T1000 (cell line): Measurements from ENCODE around the gene MPP1.

Experiments
- DNase-seq: peaks from one replicate; lab custom pipeline; 2025; ENCODE audit warnings: mixed read lengths; lab: John Stamatoyannopoulos, UW

The MPP1 gene

DNA sequence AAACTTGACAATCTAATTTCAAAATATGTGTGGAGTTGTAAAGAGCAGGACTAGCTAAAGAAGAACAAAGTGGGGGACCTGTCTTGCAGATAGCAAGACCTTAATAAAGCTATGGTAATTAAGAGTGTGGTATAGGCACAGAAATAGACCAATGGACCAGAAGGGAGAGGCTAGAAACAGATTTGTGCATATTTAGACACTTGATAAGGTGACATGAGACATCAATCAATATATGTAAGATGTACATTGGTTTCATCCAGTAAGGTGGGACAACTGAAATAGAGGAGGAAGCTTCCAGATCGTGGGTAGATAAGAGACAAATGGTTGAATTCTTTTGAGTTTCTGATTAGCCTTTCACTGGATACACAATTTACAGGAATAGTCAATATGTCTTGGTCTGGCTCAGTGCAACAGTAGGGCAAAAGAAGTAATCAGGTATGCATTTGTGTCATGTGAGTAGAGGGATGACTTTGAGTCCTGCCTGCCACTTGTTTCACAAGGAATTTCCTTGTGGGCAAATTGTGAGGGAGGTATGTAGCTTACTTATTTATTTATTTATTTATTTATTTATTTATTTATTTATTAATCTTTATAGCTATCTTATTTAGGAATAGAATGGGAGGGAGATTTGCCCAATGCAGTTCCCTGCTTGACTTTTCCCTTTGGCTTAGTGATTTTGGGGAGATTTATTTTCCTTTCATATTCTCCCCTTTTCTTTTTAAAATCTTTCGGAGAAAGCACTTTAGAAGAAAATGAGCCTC, 7.2 kb upstream of the MPP1 start:
- no peak for DNase-seq

- no peak for DNase-seq
Measured at GRCh38 chrX:154809939-154810665, 4.8 kb upstream of the MPP1 start.

DNA sequence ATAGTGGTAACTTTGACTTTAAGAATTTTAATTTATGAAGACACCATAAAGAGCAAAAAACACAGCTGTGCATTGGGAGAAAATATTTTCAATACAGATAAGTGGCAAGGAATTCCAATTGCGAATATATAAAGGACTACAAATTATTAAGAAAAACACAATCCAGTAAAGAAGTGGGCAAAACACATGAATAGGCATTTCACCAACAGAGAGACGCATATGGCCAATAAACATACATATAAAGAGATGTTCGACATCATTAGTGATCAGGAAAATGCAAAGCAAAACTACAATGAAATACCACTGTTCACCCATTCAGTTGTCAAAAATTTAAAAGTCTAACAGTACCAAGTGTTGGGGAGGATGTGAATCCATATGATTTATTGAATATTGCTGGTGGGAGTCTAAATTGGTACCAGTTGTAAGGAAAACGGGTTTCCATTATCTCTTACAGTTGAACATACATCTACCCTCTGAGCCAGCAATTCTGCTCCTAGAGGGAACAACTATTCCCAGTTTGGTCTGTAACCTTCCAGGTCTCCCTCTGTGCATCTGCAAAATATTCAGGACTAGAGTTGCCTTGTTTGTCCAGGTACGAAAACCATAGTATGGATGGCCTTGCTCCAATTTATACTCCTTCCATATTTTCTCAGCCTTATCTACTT, 1.7 kb upstream of the MPP1 start:
- no peak for DNase-seq

DNA sequence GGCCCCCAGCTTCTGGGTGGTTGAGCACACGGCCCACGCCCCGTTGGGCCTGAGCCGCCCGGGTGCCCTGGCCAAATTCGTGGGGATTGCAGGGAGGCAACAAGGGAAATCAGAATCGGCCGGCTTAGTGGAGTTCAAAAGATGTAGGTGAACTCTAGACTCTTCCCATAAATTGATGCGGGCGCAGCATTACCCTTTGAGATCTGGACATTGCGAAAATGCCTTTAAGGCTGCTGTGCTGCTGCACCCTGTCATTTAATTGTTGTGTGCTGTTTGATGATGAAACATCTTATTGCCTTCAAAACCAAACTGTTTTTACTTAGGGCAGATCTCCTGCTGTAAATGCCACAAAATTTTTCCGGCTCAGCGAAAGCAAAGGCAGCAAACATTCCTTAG, 409 bp upstream of the MPP1 start:
- DNase-seq, result no peak

DNA sequence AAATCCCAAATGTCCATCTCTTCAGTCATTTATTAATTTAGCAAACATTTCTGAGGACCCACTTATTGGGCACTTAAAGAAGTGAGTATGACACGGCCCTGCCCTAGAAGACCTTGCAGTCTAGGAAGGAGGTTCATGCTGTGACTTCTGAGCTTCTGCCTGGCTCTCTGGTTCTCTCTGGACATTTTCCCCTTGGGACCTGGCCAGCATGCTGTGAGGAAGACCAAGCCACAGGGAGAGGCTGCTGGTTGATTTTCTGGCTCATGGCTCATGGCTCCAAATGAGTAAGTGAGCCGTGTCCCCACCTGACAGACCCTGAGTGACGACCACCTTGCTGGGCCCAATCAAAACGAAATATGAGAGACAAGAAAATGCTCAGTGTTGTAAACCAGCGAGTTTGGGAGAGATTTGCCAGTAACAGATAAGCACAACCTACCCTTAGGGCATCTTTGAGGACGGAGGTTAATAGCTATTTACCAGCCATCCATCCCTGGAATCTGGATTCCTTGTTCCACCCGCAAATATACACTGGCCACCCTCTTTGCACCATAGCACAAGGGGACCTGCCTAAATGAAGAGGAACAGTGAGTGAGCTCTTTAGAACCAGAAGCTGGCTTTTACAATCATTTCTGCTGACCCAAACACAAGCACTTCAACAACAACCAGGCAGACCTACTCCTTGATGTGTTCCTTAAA, 876 bp downstream of the MPP1 start:
- no peak for DNase-seq

GRCh38 chrX:154802947-154803346, 2.3 kb downstream of the MPP1 start:
- no peak for DNase-seq

DNA sequence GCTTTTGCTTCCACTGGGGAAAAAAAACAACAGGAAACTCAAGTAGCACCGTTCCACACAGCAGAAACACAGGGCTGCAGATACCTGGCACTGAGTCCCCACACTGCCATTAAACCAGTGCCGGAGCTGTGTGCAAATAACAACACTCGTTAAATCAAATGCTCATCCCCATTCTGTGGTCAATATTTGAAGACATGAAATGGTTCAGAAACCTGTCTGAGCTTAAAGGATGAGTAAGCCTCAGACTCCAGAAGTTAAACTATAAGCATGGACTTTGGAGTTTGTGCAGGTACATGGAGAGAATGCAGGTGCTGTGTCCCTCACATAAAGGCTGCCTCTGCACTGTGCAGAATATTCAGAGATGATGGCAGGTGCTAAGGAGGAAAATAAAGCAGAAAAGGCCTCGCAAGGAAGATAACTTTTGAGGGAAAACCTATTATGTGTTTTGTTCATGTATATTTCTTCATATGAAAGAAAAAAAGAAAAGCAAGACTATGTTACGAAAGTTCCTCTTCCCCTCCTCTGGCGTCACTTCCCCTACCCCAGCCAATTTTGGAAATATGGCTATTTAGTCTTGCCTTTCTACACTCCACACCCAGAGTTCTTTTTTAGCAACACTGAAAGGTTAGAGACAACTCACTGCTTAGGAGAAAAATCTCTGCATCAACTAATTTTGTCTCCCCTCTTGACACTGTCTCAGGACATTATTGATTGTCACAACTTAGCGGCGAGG, 4.6 kb downstream of the MPP1 start:
- DNase-seq, result no peak

DNA sequence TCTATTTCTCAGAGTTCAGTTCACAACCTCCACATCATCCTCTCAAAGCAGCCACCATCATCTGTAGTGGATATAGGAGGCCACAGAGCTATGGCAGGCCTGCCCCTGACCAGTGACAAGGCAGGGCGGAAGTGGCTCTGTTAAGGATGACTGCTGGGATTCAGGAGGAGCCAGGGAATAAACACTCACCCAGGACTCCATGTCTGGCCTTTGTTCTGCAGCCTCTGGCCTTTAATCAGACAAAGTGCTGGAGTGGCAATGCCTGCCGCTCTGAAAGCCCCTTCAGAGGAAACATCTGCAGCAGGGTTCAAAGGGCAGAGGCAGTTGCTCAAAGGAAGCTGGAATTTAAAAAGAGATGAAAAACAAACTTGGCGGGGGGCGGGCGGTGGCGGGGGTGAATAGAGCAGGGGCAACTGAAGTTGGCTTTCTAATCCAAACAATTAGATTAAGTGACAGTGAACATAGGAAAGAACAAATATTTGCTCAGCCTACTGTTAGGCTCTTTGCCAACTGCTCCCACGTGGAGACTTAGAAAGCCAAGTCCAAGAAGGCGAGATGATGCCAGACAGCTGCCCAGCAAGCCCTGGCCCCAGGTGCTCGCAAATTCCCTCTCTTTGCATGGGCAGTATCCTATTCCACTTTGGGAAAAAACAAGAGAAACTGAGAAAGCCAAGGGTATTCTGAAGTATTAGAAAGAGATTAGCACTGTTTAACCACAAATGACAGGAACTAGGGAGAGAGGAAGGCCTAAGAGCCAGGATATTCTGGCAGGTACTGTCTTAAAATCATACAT, 5.5 kb downstream of the MPP1 start:
- DNase-seq, result no peak

DNA sequence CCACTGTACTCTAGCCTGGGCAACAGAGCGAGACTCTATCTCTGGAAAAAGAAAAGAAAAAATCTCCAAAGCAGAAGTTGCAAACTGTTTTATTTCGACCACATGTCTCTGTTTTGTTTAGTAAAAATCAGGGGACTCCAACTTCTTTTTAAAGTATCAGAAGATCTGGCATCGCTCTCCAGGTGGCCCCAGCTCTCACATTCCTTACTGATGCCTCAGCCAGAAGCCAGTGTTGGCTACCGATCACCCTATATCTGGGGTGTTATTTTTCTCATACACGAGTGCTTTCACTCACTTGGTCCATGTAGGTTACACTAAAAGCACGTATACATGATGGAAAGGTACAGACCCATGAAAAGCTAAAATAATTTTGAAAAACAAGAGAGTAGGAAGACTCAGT, 8.3 kb downstream of the MPP1 start:
- no peak for DNase-seq

GRCh38 chrX:154795016-154795415, 10.3 kb downstream of the MPP1 start:
- no peak for DNase-seq

GRCh38 chrX:154793084-154793795, 12.0 kb downstream of the MPP1 start:
- no peak for DNase-seq

DNA sequence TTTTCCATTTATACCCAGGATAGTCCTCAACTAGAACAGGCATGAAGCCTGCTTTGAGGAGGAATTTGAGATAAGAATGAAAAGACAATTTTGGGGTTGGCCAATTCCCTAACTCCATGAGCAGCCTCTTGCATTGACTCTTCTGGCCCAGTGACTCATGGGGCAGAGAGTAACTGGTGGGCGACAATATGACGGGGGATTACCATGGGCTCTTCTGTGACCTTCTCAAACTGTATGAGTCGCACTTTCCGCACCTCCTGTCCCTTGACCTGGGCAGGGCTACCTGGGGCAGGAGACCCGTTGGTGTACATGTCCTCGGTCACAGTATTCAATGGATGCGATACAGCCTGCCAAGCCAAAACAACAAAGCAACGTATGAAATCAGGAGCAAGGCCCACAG, 13.3 kb downstream of the MPP1 start:
- no peak for DNase-seq

DNA sequence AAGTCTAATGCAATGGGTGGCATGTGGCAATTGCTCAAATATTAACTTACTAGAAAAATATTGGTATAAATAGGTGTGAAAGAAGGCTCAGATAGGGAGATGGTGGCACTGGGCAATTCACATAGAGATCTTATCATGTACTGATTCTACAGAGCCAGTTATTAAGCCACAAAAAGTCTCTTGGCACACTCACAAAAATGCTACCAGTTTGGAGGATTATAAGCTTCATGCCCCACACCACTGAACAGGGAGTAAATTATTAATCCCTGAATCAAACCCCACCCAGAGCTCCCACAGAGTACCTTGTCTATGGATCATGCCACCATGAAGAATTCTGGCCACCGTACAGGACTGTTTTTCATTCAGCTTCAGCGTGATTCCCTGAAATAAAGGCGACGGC, 13.8 kb downstream of the MPP1 start:
- DNase-seq, result no peak

DNA sequence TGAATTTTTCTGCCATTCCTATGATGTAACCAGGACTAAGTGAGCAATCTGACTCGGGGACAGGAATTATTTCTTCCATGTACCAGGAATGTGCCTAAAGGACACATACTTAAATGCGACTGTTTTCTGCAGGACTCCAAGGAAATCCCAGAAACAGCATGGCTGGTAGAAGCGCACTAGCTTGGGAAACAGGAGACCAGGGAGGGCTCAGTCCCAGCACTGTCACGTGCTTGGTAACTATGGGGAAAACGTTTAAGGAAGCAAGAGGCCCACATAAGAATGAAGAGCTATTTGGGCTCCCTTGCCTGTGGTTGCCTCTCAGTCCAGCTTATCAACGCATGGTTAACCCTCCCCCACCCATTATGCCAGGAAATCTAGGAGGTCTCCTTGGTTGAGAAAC, 19.6 kb downstream of the MPP1 start:
- DNase-seq, result no peak

DNA sequence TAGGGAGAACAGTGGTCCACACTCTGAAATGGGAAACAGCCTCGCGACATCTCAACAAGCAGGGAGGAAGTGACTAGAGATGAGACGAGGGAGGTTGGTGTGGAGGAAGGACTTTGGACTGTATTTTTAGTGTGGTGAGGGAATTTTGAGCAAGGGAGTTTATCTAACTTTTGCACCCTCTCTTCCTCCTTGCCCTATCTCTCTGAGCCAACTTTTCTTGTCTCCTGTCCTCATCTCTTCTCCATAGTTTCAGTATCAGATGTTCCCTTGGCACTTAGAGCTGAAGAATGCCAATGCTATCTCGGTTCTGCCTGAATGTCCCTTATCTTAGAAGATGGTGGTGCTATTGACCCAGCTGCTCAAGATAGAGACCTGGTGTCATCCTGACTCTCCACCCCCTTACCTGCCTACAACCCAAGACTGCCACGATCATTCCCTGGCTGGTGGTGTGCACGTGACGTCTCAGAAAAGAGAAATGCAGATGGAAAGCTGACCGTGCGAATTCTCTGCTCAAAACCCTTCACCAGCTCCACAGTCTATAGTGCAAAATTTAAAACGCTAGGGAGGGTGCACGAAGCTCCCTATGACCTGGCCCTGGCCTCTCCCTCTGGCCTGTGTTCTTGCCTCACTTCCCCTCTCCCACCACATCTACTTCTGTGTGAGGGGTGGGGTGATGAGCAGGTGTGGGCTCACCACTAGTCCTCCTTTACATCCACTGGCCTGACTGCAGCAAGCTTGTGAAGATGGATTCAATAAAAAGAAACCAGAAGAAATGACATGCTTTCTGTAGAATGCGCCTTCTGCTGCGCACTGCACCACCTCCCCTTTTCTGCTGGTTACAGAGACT, 20.9 kb downstream of the MPP1 start:
- no peak for DNase-seq

DNA sequence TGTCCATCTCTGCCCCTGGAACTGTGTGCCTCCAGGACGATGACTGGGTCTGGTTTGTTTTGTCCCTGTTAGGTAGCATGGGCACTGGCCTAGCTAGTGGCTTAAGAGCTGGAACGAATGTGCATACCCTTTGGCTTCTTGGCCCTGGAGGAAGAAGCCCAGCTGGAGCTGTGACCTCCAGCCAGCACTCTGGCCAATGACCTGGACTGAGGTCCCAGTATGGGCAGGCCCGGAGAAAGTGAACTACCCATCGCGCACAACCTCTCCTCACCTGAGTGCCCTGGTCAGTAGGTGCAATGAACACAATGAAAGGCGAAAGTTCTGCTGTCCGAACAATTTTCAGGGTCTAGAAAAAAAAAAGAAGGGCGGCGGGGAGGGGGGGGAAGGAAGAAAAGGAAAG, 24.3 kb downstream of the MPP1 start:
- no peak for DNase-seq

GRCh38 chrX:154779261-154779660, 26.0 kb downstream of the MPP1 start:
- no peak for DNase-seq

GRCh38 chrX:154776753-154777152, 28.5 kb downstream of the MPP1 start:
- no peak for DNase-seq
